Effector CD8-positive, alpha-beta T cell (primary cell): Measurements from ENCODE around the gene PHPT1.
"Not testable (repeated sequence)": the region's sequence is repeated elsewhere in the genome, so short reads cannot be mapped to it uniquely, and the experiment has no call there.

Source experiments
- DNase-seq: peaks from one replicate; lab custom pipeline; 2025; lab: John Stamatoyannopoulos, UW

The PHPT1 gene

GRCh38 chr9:136823136-136824046 is 25.8 kb upstream of the PHPT1 start:
- DNase-seq: no peak

GRCh38 chr9:136824496-136825225 is 24.5 kb upstream of the PHPT1 start:
- DNase-seq: no peak

GRCh38 chr9:136825295-136826187 is 23.7 kb upstream of the PHPT1 start:
- no peak for DNase-seq

- no peak for DNase-seq
These were observed 23.0 kb upstream of the PHPT1 start for GRCh38 chr9:136826188-136826541.

- DNase-seq: no peak
These were observed 22.3 kb upstream of the PHPT1 start for GRCh38 chr9:136826703-136827582.

GRCh38 chr9:136827794-136828473 is 21.3 kb upstream of the PHPT1 start:
- no peak for DNase-seq

- no peak for DNase-seq
These were observed 20.6 kb upstream of the PHPT1 start for GRCh38 chr9:136828474-136829140.

GRCh38 chr9:136829412-136829811 is 19.8 kb upstream of the PHPT1 start:
- no peak for DNase-seq

GRCh38 chr9:136829981-136830885 is 19.0 kb upstream of the PHPT1 start:
- DNase-seq: no peak

GRCh38 chr9:136831002-136831719 is 18.0 kb upstream of the PHPT1 start:
- no peak for DNase-seq

GRCh38 chr9:136831720-136832104 is 17.5 kb upstream of the PHPT1 start:
- DNase-seq: no peak

GRCh38 chr9:136832581-136832980 is 16.6 kb upstream of the PHPT1 start:
- DNase-seq: no peak

- not testable (repeated sequence) for DNase-seq
These were observed 15.7 kb upstream of the PHPT1 start for GRCh38 chr9:136833381-136834048.

GRCh38 chr9:136835162-136835931 is 13.9 kb upstream of the PHPT1 start:
- DNase-seq: no peak

- no peak for DNase-seq
These were observed 13.0 kb upstream of the PHPT1 start for GRCh38 chr9:136835932-136836904.
